Tracheal epithelial cell (primary cell): ENCODE results near the gene TMEM238. TPM values are rescaled to one million over a fixed set of nuclear protein-coding genes. Genes with fewer than 3 reads are reported as not detected.

ENCODE experiments used
- total RNA-seq: library from RNA; depleted of rRNA; stranded (reverse); fragments of >200 nt; gene quantifications from 2 replicates; pipeline ENCODE4 v1.2.1, GENCODE V29; 2014

Gene TMEM238
- 9.6 and 24.3 TPM in 2 replicates for total RNA-seq

GRCh38 chr19:55384131-55384919 is at the start of gene TMEM238:
Gene TMEM238 (minus strand): TSS chr19:55384292. CDS start chr19:55384259, 33 bp downstream.

GRCh38 chr19:55407550-55407799 is 23.4 kb upstream of the TMEM238 start, which contains the start of gene UBE2S:
Gene UBE2S (minus strand): TSS chr19:55407788. CDS start chr19:55407589, 199 bp downstream.

GRCh38 chr19:55385724-55386492 is 1.8 kb upstream of the TMEM238 start, which contains the start of gene RPL28:
Gene RPL28 (plus strand): TSS chr19:55385932. CDS start chr19:55386358, 426 bp downstream.

GRCh38 chr19:55376241-55376933 is 7.7 kb downstream of the TMEM238 start, which contains the start of gene TMEM190:
Gene TMEM190 (plus strand): TSS chr19:55376826. CDS start chr19:55376854, 28 bp downstream.

GRCh38 chr19:55370305-55370988 is 13.6 kb downstream of the TMEM238 start, which contains the start of gene IL11:
Gene IL11 (minus strand): TSS chr19:55370463. CDS start chr19:55370310, 153 bp downstream.

GRCh38 chr19:55362990-55363716 is 20.9 kb downstream of the TMEM238 start, which contains the start of gene GARIN5B:
Gene GARIN5B (minus strand): TSS chr19:55363260. CDS start chr19:55363066, 194 bp downstream.

GRCh38 chr19:55354698-55355212 is 29.3 kb downstream of the TMEM238 start, which contains the start of gene COX6B2:
Gene COX6B2 (minus strand): TSS chr19:55354719. CDS start chr19:55354521, 198 bp downstream.

GRCh38 chr19:55339105-55339888 is 44.8 kb downstream of the TMEM238 start, which contains the start of gene KMT5C:
Gene KMT5C (plus strand): TSS chr19:55339876. CDS start chr19:55341937, 2,061 bp downstream.

Other genes with a start within 250 kb of the TMEM238 start
- 79.9 and 106 TPM in 2 replicates for gene TNNT1, start 235.1 kb downstream of the TMEM238 start, total RNA-seq
- 0.72 and 2.1 TPM in 2 replicates for gene TNNI3, start 226.6 kb downstream of the TMEM238 start, total RNA-seq
- gene DNAAF3, start 217.7 kb downstream of the TMEM238 start, total RNA-seq = 1.2 and 1.5 TPM in 2 replicates
- gene SYT5, start 204.0 kb downstream of the TMEM238 start, total RNA-seq = 0.72 and 1.3 TPM in 2 replicates
- gene PTPRH, start 174.8 kb downstream of the TMEM238 start, total RNA-seq = 1.7 and 3.0 TPM in 2 replicates
- gene TMEM86B, start 155.5 kb downstream of the TMEM238 start, total RNA-seq = 0.21 and 0.24 TPM in 2 replicates
- 17.9 and 22.7 TPM in 2 replicates for gene PPP6R1, start 125.3 kb downstream of the TMEM238 start, total RNA-seq
- 37.1 and 43.1 TPM in 2 replicates for gene HSPBP1, start 104.2 kb downstream of the TMEM238 start, total RNA-seq
- gene BRSK1, start 100.3 kb downstream of the TMEM238 start, total RNA-seq = 0.21 and 0.48 TPM in 2 replicates
- gene TMEM150B, start 59.0 kb downstream of the TMEM238 start, total RNA-seq = not detected in 2 replicates
- gene KMT5C, start 44.4 kb downstream of the TMEM238 start, total RNA-seq = 6.4 and 10.6 TPM in 2 replicates
- gene COX6B2, start 29.6 kb downstream of the TMEM238 start, total RNA-seq = 0.64 TPM in 1 of 2 replicates, not detected in the other
- gene GARIN5B, start 21.0 kb downstream of the TMEM238 start, total RNA-seq = not detected in 2 replicates
- gene IL11, start 13.8 kb downstream of the TMEM238 start, total RNA-seq = 1.7 and 15.9 TPM in 2 replicates
- gene TMEM190, start 7.5 kb downstream of the TMEM238 start, total RNA-seq = 0.96 TPM in 1 of 2 replicates, not detected in the other
- 142 and 275 TPM in 2 replicates for gene RPL28, start 1.6 kb upstream of the TMEM238 start, total RNA-seq
- 18.5 and 42.2 TPM in 2 replicates for gene UBE2S, start 23.5 kb upstream of the TMEM238 start, total RNA-seq
- gene SHISA7, start 59.0 kb upstream of the TMEM238 start, total RNA-seq = not detected in 2 replicates
- gene ISOC2, start 77.3 kb upstream of the TMEM238 start, total RNA-seq = 49.2 and 88.9 TPM in 2 replicates
- gene C19orf85, start 80.5 kb upstream of the TMEM238 start, total RNA-seq = not detected in 2 replicates
- gene ZNF628, start 92.3 kb upstream of the TMEM238 start, total RNA-seq = 0.48 and 1.1 TPM in 2 replicates
- gene NAT14, start 100.9 kb upstream of the TMEM238 start, total RNA-seq = 7.9 and 11.1 TPM in 2 replicates
- 0.24 TPM in 1 of 2 replicates, not detected in the other for gene SSC5D, start 104.1 kb upstream of the TMEM238 start, total RNA-seq
- 0.72 TPM in 1 of 2 replicates, not detected in the other for gene SBK2, start 152.8 kb upstream of the TMEM238 start, total RNA-seq
- not detected in 2 replicates for gene SBK3, start 161.3 kb upstream of the TMEM238 start, total RNA-seq
- 3.8 and 5.5 TPM in 2 replicates for gene ZNF579, start 196.6 kb upstream of the TMEM238 start, total RNA-seq
- gene FIZ1, start 215.2 kb upstream of the TMEM238 start, total RNA-seq = 2.7 and 9.0 TPM in 2 replicates
- 13.0 and 33.0 TPM in 2 replicates for gene ZNF524, start 216.0 kb upstream of the TMEM238 start, total RNA-seq
- gene ZNF865, start 221.4 kb upstream of the TMEM238 start, total RNA-seq = 1.4 and 2.1 TPM in 2 replicates
- gene ZNF784, start 240.3 kb upstream of the TMEM238 start, total RNA-seq = 2.3 and 3.4 TPM in 2 replicates